Activated T-helper 1 cell treated with anti-CD3 and anti-CD28 coated beads, Interleukin-2, amount 50 U/mL, for 16 hours (primary cell): Measurements from ENCODE around the gene DOP1B.
"Not testable (repeated sequence)": the region's sequence is repeated elsewhere in the genome, so short reads cannot be mapped to it uniquely, and the experiment has no call there.

ENCODE experiments used
- DNase-seq, 2 donors: peaks; one replicate each; pipeline ENCODE4 v3.0.0-alpha.2; 2020; ENCODE audit warnings: low read depth in 1 of 2, low spot score in 1 of 2

Gene DOP1B

DNA sequence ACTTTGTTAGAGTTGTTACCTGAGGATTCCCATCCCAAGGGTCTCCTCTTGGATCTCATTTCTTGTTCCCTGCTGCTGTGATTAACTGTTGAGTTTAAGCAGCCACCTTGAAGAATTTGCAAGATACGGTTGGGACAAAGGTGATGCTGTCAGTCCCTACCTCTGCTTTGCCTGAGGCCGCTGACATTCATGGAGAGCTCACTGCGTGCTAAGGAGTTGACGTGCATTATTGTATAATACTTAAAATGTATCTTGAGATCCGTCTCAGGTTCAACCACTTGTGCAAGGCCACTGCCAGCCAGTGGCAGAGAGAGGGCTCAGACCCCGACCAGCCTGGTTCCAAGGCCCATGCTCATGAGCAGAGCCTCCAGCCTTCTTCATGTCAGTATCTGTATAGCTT, 14.2 kb downstream of the DOP1B start:
- DNase-seq = no peak

DNA sequence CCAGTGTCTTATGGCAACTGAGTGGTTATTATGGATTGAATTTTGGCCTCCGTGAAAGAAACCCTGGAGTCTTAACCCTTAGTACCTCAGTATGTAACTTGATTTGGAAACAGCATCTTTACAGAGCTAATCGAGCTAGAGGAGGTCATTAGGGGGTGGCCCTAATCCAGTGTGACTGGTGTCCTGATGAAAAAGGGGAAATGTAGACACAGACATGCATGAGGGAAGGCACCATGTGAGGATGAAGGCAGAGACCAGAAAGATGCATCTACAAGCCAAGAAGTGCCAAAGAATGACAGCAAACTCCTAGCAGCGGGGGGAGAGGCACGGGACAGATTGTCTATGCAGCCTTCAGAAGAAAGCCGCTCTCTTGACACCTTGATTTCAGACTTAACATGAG, 14.7 kb downstream of the DOP1B start:
- DNase-seq = no peak

DNA sequence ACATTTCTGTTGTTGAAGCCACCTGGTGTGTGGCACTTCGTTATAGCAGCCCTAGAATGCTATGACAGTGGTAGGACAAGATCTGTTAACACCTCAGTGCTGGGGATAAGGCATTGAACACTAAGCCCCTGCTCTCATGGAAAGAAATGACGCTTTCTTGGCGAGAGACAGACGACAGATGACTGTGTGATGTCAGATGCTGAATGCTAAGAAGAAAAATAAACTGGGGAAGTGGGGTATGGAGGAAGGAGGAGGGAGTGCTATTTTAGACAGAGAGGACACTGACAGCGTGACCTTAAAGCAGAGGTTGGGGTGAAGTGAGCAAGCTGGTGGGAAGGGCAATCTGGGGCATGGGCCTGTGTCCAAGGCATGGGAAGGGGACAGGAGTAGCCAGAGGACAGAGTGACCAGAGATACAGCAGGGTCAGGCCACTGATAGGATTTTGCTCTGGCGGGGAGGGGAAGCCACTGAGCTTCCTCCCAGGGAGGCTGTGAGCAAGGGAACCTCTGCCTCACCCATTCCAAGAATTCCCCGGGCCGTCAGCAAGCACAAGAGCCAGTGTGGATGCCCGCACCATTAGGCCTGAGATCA, 15.2 kb downstream of the DOP1B start:
- no peak for DNase-seq

DNA sequence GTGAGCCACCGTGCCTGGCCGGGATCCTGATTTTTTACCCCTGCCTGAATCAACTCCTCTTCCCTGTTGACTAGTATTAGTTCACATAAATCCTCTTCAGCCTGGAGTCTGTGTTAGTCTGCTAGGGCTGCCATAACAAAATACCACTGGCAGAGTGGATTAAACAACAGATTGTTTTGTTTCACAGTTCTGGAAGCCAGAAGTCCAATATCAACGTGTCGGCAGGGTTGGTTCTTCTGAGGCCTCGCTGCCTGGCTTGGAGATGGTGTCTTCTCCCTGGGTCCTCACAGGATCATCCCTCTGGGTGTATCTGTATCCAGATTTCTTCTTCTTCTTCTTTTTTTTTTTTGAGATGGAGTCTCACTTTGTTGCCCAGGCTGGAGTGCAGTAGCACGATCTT, 18.2 kb downstream of the DOP1B start:
- DNase-seq = no peak

DNA sequence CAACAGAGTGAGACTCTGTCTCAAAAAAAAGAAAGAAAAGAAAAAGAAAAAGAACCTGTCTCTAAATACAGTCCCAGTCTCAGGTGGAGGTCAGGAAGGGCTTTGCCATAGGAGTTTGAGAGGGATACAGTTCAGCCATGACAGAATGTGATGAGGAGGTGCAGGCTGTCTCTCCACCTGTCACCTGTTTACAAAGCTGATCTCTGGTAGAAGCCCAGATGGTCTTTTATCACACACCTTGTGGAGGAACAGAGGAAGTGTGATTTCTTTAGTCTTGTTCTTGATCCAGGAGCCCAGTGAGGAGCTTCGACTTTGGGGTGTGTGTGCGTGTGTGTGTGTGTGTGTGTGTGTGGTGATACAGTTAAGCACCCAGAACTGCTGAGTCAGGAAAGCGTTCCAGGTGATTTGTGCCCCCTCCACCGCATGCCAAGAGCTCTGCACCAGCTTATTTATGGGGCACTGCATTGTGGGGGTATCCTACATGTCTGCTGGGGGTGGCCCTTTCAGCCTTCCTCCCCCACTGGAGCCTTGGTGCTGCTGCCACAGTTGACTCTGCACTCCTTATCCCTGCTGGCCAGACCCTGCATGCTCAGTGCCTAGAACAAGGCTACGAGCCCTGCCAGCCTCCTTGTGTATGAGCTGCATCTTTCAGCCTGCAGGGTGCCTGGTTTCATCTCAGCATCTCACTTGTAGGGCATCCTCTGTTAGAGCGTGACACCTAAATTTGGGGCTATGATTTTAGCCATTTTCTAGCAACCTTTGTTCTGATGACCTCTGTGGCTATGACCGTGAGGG, 19.3 kb downstream of the DOP1B start:
- DNase-seq = no peak

DNA sequence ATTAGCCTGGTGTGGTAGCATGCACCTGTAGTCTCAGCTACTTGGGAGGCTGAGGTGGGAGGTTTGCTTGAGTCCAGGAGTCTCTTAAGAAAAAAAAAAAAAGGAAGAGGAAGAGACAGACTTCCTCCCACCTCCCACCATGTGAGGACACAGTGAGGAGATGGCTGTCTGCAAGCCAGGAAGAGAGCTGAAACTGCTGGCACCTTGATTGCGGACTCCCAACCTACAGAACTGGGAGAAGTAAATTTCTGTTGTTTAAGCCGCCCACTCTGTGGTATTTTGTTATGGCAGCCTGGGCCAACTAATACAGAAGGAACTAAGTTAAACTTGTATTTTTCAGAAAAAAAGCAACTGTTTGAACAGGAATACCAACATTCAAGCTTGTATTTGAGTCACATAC, 21.7 kb downstream of the DOP1B start:
- DNase-seq = no peak

DNA sequence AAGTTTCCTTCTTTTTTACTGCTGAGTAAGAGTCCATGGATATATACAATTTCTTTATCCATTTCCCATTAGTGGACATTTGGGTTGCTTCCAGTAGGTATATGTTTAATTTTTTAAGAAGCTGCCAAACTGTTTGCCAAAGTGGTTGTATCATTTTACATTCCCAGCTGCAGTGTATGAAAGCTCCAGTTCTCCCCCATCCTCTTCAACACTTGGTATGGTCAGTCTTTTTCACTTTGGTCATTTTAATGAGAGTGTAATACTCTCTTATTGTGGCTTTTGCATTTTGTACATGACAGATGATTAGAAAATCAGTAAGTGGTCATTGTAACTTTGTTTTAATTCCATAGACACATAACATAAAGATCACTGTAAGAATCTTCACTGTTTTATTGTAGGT, 22.5 kb downstream of the DOP1B start:
- no peak for DNase-seq

DNA sequence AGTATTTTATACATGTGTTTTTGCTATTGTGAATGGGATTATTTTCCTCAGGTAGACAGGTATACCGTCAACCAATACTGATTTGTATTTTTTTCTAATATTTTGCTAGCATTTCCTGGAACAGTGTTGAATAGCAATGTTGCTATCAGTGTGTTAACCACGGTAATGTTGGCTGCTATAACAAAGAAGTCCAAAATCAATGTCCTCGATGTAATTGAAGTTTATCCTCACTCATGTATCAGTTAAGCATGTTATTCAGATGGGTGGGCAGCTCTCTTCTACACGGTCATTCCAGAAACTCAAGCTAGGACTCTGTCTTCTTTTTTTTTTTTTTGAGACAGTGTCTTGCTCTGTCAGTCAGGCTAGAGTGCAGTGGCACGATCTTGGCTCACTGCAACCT, 24.3 kb downstream of the DOP1B start:
- DNase-seq = no peak

DNA sequence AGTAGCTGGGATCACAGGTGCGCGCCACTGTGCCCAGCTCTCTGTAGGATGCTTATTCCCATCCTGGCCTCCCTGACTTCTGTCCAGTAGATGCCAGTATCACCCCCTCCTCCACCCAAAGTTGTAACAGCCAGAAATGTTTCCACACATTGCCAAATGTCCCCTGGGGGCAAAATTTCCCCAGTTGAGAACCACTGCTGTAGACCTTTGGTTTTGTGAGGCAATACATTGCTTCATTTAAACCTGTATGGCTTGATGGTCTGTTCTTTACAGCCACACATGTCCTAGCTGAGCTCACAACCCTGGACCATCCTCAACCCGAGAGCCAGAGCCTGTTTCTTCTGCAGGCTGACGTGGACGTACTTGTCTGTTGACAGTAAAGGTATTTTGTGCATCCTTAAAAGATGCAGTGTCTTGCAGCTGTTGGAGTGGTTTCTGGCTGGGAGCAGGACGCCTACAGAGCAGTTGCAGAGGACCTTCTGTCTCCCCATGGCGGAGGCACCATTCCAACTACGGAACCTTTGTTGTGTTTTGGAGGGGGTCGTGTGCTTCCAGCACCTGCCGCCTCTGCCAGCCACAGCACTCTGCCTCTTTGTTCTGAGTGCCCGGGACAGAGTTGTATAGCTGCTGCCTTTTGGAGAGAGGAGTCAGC, 26.6 kb downstream of the DOP1B start:
- DNase-seq = no peak

DNA sequence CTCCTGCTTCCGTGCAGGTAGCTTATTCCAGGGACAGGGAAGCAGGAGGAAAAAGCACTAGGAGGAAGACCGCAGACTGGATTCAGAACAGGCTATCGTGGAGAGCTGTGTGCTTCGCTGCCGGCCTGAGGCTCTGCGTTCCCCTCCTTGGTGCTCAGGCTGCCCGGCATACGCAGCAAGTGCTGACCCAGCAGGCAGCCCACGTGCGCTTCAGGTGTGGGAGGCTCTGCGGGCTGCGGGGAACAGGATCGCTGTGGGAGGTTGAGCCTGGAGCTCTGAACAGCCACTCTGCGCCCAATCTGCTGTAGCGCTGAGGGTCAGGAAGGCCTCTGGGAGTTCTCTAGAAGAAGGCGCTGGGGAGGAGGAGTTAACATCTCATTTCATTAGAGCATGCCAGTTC, 27.9 kb downstream of the DOP1B start:
- no peak for DNase-seq

DNA sequence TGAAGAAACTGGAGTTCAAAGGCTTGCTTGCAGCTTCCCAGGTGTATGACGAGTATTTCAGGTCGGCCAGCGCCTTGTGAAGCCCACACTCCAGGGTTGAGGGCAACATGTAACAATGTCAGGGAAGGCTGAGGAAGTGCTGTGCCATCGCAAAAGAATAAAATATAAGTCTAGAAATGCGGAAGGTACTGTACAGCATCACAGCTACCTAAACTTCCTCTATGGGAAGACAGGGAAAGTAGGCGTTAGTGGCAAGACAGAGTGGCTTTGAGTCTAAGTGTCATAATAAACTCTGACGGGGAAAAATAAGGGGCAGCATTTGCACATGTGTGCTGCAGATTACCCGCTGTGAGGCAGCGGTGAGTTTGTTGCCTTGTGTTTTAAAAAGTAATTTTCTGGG, 28.9 kb downstream of the DOP1B start:
- no peak for DNase-seq

DNA sequence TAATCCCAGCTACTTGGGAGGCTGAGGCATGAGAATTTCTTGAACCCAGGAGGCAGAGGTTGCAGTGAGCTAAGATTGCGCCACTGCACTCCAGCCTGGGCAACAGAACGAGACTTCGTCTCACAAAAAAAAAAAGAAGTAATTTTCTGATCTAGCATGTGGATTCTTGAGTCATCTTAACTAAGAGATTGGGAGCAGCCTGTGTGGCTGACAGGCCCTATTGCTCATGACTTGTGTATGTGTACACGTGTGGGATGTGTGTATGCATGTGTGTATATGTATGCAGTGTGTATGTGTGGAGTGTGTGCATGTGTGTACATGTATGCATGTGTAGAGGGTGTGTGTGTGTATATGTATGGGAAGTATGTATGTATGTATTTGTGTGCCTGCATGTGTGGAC, 29.5 kb downstream of the DOP1B start:
- DNase-seq = no peak

DNA sequence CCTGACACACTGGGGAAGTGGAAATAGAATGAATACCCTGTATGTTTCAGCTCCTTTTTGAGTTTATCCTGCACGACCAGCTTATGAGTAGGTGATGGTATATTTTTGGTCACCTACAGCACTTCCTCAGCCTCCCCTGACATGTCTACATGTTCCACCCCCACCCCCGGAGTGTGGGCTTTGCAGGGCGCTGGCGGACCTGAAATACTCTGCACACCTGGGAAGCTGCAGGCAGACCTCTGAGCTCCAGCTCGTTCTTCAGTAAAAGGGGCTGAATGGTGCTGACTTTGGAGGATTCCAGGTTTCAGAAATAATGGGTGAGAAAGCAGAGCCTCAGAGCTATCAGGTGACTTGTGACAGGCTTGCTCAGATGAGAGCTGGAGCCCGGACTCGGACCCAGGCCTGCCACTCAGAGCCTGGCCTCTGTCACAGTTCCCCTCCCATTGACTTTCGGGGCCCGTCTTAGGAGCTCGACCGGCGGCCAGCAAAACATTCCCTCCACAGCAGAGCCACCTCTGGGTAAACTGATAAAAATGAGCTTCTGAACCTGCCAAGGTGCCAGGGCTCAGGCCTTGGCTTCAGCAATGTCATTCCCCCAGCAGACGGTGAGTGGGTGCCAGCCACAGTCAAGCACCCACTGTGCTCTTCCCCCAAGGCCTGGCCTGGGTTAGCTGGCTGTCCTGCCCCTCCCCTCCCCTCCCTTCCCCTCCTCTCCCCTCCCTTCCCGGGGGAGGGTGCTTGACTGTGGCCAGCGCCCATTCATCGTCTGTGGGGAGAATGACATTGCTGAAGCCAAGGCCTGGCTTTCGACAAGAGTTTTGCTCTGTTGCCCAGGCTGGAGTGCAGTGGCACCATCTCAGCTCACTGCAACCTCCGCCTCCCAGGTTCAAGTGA, 30.1 kb downstream of the DOP1B start:
- no peak for DNase-seq

DNA sequence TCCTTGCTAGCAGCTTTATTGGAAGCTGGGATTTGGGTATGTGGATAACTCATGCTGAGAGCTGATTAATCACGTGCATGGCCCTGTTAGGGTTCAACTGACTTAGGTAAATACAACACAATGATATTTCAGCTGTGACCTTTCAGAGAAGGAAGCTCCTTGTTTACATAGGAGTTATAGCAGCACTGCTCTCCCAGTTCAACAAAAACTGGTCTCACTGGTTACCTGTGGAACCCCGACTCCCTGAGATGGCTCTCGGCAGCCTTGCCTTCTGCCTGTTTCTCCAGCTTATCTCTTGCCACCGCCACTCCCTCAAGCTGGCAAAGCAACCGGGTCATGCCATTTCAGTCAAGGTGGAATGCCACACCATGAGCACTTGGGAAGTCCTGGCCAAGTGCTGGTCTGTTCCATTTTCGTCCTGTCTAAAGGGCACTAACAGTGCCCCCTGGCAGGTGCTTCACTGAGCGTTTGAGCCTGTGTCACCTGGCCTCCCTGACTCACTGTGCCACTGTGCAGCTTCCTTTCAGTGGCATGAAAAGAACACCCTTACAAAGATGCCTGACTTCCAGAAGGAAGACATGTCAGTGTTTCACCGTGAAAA, 31.6 kb downstream of the DOP1B start:
- no peak for DNase-seq

DNA sequence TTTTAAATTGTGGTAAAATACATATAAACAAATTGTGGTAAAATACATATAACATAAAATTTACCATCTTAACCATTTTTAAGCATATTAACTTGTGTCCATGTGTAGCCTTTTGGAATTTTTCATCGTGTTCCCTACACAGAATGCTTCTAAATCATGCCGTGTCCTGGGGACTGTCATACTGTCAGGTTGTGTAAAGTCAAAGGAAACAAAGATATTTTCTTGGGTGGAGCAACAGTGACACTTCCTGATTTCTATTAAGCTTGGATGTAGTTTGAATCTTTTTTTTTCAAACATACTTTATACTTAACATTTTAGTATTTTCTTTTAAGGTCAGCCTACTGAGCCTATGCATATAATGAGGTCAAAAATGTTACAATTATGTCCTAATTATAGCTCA, 32.3 kb downstream of the DOP1B start:
- DNase-seq = no peak

DNA sequence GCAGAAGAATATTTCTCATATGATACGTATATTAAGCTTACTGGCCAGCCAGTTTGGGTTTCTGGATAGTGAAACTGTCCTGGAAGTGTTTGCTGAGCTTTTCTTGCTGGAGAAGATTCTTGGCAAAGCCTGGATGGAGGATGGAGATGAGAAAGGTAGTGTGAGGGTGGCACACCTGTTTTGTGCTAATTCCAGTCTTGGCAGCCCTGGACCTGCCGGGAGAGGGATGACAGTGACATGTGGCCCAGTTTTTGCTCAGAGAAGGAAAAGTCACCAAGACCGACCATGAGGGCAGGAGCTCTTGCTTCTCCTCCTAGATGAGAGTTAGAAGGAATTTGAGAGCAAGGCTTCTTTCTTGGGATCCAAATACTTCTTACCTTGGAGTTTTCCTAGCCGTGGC, 34.1 kb downstream of the DOP1B start:
- no peak for DNase-seq

DNA sequence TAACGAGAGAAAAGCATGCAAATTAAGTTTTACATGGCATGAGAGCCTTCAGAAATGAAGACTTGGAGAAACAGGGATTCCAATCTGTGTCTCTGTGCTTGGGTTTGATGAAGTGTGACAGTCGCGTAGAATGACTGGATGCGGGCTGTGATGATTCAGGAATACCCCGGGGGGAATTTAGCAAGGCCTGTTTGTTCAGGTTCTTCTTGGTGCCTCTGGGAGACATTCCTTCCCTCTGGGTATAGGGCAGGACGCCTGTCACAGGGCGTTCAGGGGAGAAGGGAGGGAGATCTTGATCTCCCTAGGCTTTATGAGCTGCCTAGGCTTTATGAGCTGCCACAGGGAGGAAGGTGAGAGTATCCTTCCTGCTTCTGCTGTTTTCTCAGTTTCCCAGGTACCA, 36.6 kb downstream of the DOP1B start:
- DNase-seq = no peak

DNA sequence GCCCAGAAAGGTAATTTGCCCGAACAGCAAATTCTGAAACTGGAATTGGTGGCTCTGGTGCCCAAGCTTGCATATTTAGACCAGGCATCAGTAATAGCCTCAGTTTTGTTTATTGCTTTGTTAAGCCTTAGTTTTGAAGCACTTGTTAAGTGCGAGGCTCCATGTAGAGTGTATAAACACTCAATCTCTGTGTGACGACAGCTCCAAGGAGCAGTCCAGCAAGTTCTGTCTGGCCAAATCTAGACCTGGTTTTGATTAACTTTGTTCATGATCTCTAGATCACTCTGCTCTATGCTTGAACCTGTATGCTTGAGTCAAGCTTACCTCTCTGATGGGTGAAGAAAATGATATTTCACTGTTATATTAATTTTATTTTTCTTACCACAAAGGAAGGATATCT, 37.4 kb downstream of the DOP1B start:
- DNase-seq = no peak

DNA sequence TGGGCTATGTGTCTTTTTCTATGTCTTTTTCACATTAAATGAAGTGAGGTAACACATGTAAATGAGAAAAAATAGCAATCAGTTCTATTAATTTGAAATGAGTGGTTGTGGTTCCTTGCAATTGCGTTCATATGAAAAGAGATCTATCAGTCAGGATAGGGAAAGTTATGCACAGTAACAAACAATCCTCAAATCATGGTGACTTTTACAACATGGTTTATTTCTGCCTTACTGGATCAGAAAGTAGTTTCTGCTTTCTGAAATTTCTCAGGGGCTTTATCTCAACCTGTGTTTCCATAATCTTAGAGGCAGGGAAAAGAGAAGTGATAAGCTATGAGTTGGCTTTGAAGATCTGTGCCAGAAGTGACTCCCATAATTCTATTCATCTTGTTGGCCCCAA, 39.0 kb downstream of the DOP1B start:
- no peak for DNase-seq

DNA sequence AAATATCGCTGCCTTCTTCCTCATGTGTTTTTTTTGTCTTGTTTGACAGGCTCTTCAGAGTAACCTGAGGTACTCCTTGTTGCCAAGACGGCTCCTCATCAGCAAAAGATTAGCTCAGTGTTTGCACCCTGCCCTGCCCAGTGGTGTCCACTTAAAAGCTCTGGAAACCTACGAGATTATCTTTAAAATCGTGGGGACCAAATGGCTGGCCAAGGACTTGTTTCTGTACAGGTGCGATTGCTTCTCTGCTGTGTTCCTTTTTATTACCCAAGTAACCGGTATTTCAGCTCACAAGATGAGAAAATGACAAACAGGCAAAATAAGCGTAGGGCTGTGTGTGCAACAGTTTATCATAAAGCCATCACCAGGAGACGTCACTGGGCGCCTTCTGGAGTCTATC, 42.4 kb downstream of the DOP1B start:
- DNase-seq = no peak

DNA sequence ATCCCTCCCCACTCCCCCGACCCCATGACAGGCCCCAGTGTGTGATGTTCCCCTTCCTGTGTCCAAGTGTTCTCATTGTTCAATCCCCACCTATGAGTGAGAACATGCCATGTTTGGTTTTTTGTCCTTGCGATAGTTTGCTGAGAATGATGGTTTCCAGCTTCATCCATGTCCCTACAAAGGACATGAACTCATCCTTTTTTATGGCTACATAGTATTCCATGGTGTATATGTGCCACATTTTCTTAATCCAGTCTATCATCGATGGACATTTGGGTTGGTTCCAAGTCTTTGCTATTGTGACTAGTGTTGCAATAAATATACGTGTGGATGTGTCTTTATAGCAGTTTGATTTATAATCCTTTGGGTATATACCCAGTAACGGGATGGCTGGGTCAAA, 43.0 kb downstream of the DOP1B start:
- not testable (repeated sequence) for DNase-seq
